ENCODE results near the gene SND1.

DNA sequence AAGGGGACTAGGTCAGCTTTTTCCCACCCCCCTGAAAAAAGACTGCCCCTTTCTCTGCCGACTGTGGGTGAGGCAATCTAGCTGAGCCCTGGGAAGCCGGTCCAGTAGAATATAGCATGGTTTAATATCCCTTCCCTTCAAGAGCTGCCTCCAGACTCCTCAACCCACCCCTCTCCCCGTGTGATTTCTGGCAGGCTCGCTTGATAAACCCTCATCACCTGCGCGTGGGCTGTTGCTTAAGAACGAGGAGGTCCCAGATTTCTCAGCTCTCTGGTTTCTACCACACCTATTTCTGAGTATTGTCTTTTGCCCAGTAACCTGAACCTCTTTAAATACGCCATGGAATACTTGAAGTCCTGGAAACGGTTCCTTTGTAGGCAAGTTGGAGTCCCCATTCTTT, 381.3 kb downstream of the SND1 start:
- TF ChIP-seq, protein P1, sequence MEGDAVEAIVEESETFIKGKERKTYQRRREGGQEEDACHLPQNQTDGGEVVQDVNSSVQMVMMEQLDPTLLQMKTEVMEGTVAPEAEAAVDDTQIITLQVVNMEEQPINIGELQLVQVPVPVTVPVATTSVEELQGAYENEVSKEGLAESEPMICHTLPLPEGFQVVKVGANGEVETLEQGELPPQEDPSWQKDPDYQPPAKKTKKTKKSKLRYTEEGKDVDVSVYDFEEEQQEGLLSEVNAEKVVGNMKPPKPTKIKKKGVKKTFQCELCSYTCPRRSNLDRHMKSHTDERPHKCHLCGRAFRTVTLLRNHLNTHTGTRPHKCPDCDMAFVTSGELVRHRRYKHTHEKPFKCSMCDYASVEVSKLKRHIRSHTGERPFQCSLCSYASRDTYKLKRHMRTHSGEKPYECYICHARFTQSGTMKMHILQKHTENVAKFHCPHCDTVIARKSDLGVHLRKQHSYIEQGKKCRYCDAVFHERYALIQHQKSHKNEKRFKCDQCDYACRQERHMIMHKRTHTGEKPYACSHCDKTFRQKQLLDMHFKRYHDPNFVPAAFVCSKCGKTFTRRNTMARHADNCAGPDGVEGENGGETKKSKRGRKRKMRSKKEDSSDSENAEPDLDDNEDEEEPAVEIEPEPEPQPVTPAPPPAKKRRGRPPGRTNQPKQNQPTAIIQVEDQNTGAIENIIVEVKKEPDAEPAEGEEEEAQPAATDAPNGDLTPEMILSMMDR (IDR thresholded peaks at IDR 0.05; ENCODE audit: low read length): no peak
- TF ChIP-seq EZH2 (IDR thresholded peaks at IDR 0.05; ENCODE audit: borderline replicate concordance, low read length): no peak

All from OCI-LY1 (cell line).